Daoy (cell line): ENCODE results near the gene EEF2KMT. TPM values are rescaled to one million over a fixed set of nuclear protein-coding genes. Genes with fewer than 3 reads are reported as not detected.
"Not testable (repeated sequence)": the region's sequence is repeated elsewhere in the genome, so short reads cannot be mapped to it uniquely, and the experiment has no call there.

ENCODE experiments used
- DNase-seq: peaks from one replicate; pipeline ENCODE4 v3.0.0-alpha.2; 2015; ENCODE audit warnings: low read depth
- total RNA-seq: library from RNA; depleted of rRNA; stranded (reverse); fragments of >200 nt; shearing (Covaris generic); gene quantifications from 2 replicates; pipeline ENCODE4 v1.2.3, GENCODE V29; 2014

The EEF2KMT gene
- total RNA-seq, 1 experiment from 2014 or later: 16.7 TPM

DNA sequence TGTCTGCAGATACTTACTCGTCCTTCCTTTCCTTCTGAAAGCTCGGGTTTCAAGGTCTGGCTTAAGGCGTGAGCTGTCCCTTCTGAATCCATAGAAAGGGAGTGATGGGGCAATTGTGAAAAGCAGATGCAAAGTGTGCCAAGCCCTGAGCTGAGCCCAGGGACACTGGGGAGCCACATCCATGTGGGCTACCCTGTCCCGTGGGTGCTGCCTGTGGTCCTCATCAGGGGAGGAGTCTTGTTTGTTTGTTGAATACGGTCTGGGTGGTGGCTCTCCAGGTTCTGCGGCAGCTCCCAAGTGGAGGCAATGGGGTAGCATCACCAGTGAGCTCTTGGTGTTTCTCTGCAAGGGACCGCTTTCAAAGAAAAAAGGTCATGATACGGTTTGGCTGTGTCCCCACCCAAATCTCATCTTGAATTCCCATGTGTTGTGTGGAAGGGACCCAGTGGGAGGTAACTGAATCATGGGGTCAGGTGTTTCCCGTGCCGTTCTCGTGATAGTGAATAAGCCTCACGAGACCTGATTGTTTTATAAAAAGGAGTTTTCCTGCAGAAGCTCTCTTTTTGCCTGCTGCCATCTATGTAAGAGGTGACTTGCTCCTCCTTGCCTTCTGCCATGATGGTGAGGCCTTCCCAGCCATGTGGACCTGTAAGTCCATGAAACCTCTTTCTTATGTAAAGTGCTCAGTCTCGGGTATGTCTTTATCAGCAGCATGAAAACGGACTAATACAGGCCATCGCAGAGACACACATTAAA, 27.0 kb downstream of the EEF2KMT start:
- DNase-seq: no peak

DNA sequence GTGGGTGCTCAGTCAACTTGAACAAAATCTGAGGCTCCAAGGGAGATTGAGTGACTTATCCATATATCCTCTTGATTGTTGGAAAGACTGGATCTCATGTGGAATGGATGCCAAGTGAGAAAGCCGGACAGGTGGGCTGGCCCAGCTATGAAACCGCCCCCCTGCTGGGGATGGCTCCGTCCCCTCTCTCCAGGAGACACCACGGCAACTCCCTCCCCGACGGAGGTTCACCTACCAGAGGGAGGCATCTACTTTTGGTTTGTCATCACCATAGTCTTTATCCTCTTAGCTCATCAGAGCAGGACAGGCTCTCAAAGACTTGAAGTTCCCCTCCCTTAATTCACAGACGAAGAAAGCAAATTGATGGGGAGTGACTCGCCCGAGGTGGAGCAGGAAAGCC, 27.7 kb downstream of the EEF2KMT start:
- no peak for DNase-seq

- DNase-seq: no peak
These were observed 28.5 kb downstream of the EEF2KMT start for GRCh38 chr16:5069048-5069447.

DNA sequence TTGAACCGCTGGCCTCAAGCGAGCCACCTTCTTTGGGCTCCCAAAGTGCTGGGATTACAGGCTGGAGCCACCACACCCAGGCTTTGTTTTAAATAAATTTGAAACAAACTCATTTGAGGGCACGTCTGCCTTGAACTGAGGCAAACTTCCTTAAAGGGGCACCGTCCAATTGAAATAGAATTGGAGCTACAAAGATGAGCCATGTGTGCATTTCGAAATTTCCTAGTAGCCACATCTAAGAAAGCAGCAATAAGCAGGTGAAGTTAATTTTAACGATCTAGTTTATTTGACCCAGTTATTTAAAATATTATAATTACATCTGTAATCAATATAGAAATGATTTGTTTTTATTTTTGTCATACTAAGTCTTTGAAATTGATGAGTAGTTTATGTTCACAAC, 31.1 kb downstream of the EEF2KMT start:
- DNase-seq: no peak

GRCh38 chr16:5065813-5066212, 31.8 kb downstream of the EEF2KMT start, which contains the start of gene C16orf89:
Gene C16orf89, minus strand, starts transcription at chr16:5065956. Its CDS starts 48 bp downstream, at chr16:5065908.
- DNase-seq: no peak

DNA sequence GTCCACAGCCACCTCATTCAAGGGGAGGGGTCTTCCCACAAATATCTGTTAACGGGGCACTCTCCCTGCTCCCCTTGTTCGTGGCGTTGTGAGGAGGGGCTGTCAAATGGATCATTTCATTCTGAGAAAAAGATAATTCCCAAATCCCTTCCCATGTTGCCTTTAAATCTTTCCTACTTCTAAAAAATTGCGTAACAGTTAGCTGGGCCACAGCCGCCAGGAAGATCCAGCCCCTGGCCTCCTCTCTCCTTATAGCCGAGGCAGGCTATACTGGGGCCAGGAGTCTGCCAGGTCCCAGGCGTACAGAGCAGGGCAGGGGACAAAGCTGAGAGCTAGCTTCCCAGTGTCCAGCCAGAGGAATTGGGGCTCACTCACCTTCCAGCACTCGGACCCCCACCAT, 32.3 kb downstream of the EEF2KMT start:
- no peak for DNase-seq

- peak; percentile 27 for DNase-seq
These were observed 32.7 kb downstream of the EEF2KMT start for GRCh38 chr16:5064915-5065314.

GRCh38 chr16:5062790-5063765, 34.5 kb downstream of the EEF2KMT start:
- no peak for DNase-seq

GRCh38 chr16:5062051-5062450, 35.5 kb downstream of the EEF2KMT start:
- DNase-seq: no peak

GRCh38 chr16:5060073-5060641, 37.4 kb downstream of the EEF2KMT start:
- no peak for DNase-seq

DNA sequence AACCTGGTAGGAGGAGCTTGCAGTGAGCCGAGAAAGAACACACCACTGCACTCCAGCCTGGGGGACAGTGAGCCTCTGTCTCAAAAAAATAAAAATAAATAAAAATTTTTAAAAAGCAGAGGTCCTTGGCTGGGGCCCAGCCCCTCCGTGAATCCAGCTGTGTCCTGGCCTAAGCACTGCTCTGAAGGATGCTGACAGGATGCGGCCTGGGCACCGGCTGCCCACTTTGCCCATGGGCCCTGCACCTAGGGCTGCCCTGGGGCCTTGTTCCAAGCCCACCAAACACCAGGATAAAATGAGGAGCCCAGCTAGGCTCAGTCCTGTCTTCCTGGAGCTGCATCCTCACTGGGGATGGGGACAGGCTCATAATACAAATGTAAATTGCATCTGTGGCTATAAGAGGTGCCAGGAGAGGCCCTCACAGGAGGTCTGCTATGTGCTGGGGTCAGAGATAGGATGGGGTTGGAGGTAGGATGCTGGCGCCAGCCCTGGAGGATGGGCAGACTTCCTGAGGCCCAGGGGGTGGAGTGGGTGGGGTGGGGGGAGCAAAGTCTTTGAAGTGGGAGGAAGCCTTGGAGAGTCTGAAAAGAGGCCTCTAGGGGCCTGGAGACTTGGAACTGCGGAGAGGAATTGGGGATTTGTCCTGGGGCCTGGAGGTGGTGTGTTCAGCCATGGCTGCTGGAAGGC, 38.1 kb downstream of the EEF2KMT start:
- DNase-seq: no peak

GRCh38 chr16:5058476-5058875, 39.1 kb downstream of the EEF2KMT start:
- no peak for DNase-seq

GRCh38 chr16:5056352-5056751, 41.2 kb downstream of the EEF2KMT start:
- DNase-seq: peak; percentile 45

- DNase-seq: no peak
These were observed 42.4 kb downstream of the EEF2KMT start for GRCh38 chr16:5054876-5055865.

DNA sequence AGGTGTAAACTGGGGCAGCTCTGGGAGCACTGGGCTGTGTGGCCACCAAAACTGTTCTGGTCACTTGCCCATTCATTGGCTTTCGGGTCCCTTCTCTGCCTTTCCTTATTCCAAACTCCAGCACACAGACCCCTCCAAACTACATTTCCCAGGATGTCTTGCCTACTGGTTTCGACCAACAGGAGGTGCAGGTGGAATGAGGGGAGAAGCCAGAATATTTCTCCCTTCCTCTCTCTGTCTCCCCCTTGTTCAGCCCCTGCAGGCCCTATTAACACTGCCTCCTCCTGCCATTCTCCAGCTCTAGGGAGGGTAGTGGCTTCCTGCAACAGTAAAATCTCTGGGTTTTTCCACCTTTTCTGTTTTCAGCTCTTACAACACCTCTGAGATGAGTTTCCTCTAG, 50.7 kb downstream of the EEF2KMT start:
- no peak for DNase-seq

GRCh38 chr16:5045499-5046115, 52.0 kb downstream of the EEF2KMT start:
- no peak for DNase-seq

- DNase-seq: not testable (repeated sequence)
These were observed 53.0 kb downstream of the EEF2KMT start for GRCh38 chr16:5044581-5044980.

- no peak for DNase-seq
These were observed 53.5 kb downstream of the EEF2KMT start for GRCh38 chr16:5044011-5044540.

- DNase-seq: peak; percentile 41
These were observed 54.9 kb downstream of the EEF2KMT start for GRCh38 chr16:5042574-5043171.
